K562 (cell line): ENCODE data around the gene EAF1. TPM values are rescaled to one million over a fixed set of nuclear protein-coding genes. Genes with fewer than 3 reads are reported as not detected.
A peak's percentile ranks its signal among the peaks of the same experiment; 100 is the strongest.

Experiments
- CBX2 ChIP-seq: fragments of 200-600 bp; sonication (generic); IDR thresholded peaks from one replicate; pipeline ENCODE4 v1.6.1; 2012; ENCODE audit warnings: mild to moderate bottlenecking, low read length, inconsistent platforms; ENCODE audit not compliant: insufficient read depth, poor library complexity, severe bottlenecking
- CC2D1A ChIP-seq: fragments of 450-650 bp; IDR thresholded peaks from 2 replicates; pipeline ENCODE4 v1.6.1; 2017; ENCODE audit warnings: mild to moderate bottlenecking
- CCNT2 ChIP-seq: IDR thresholded peaks from 2 replicates; pipeline ENCODE4 v1.6.1; 2011; ENCODE audit warnings: borderline replicate concordance, low read depth, mild to moderate bottlenecking, moderate library complexity, mixed read lengths, low read length; ENCODE audit not compliant: insufficient read length; ENCODE audit errors: extremely low read depth
- CHD1 ChIP-seq: fragments of 200-600 bp; sonication (generic); IDR thresholded peaks from one replicate; pipeline ENCODE4 v1.6.1; 2012; ENCODE audit warnings: mild to moderate bottlenecking, moderate library complexity, low read length, inconsistent platforms
- CREM ChIP-seq: IDR thresholded peaks from 2 replicates; pipeline ENCODE4 v1.6.1; 2014; ENCODE audit warnings: antibody characterized with exemption, low read depth
- E2F1 ChIP-seq: sonication (generic); formaldehyde crosslinking; IDR thresholded peaks from 2 replicates; pipeline ENCODE4 v1.8.1; 2023; ENCODE audit warnings: mild to moderate bottlenecking, missing genetic modification reagents, moderate library complexity
- ETV1 ChIP-seq: fragments of 450-650 bp; conservative IDR thresholded peaks from 2 replicates; pipeline ENCODE4 v1.6.1; 2016; ENCODE audit warnings: missing genetic modification characterization, control low read depth, low read depth, missing compliant biosample characterization
- KAT7 ChIP-seq: sonication (generic); formaldehyde crosslinking; IDR thresholded peaks from 2 replicates; pipeline ENCODE4 v1.8.0; 2022; ENCODE audit warnings: missing genetic modification reagents, mild to moderate bottlenecking, borderline replicate concordance
- KAT8 ChIP-seq: fragments of 450-650 bp; IDR thresholded peaks from 2 replicates; pipeline ENCODE4 v1.6.1; 2016; ENCODE audit warnings: low read depth, mild to moderate bottlenecking
- NR2C2 ChIP-seq, 2 experiments: fragments of 200-800 bp in 1 of 2; sonication (Bioruptor generic) in 1 of 2; sonication (generic) in 1 of 2; formaldehyde crosslinking in 1 of 2; IDR thresholded peaks; 2 replicates each; pipeline versions ENCODE4 v1.6.1 to v1.8.0; 2016 to 2022; ENCODE audit warnings: mild to moderate bottlenecking in 1 of 2, missing compliant biosample characterization in 1 of 2, missing genetic modification characterization in 1 of 2, missing genetic modification reagents in 1 of 2
- PHF20 ChIP-seq: fragments of 450-650 bp; IDR thresholded peaks from 2 replicates; pipeline ENCODE4 v1.6.1; 2018; ENCODE audit not compliant: partially characterized antibody
- RAD21 ChIP-seq, 2 experiments: fragments of 250-450 bp in 1 of 2; fragments of 450-650 bp in 1 of 2; sonication (Bioruptor Pico) in 1 of 2; formaldehyde crosslinking in 1 of 2; IDR thresholded peaks in 1 of 2; conservative IDR thresholded peaks in 1 of 2; 2 replicates each; pipeline versions ENCODE4 v1.4.0 to v1.8.0; 2020 to 2022; ENCODE audit warnings: mild to moderate bottlenecking in 2 of 2, moderate library complexity in 1 of 2
- SOX6 ChIP-seq: fragments of 450-650 bp; IDR thresholded peaks from 2 replicates; pipeline ENCODE4 v1.6.1; 2014; ENCODE audit warnings: mild to moderate bottlenecking
- SPI1 ChIP-seq: IDR thresholded peaks from 2 replicates; pipeline ENCODE4 v1.6.1; 2011; ENCODE audit warnings: low read depth, low read length, control low read depth, borderline replicate concordance
- TFAP4 ChIP-seq: sonication (generic); formaldehyde crosslinking; IDR thresholded peaks from 2 replicates; pipeline ENCODE4 v1.8.0; 2022; ENCODE audit warnings: missing genetic modification reagents, mild to moderate bottlenecking, moderate library complexity, borderline replicate concordance
- U2AF2 ChIP-seq: fragments of 200-400 bp; formaldehyde crosslinking; optimal IDR thresholded peaks from 2 replicates; pipeline ENCODE3; 2017; ENCODE audit warnings: low read depth, mild to moderate bottlenecking, low read length
- ZEB2 ChIP-seq: fragments of 450-650 bp; IDR thresholded peaks from 2 replicates; pipeline ENCODE4 v1.6.1; 2016
- ZNF511 ChIP-seq: sonication (generic); formaldehyde crosslinking; IDR thresholded peaks from 2 replicates; pipeline ENCODE4 v1.8.0; 2022; ENCODE audit warnings: mild to moderate bottlenecking, missing genetic modification reagents
- ZNF655 ChIP-seq: fragments of 250-450 bp; sonication (Bioruptor Pico); IDR thresholded peaks from 2 replicates; pipeline ENCODE4 v1.5.0; 2021
- ZNF740 ChIP-seq, 3 experiments: fragments of 200-800 bp in 1 of 3; sonication (Bioruptor generic) in 1 of 3; sonication (generic) in 1 of 3; formaldehyde crosslinking in 1 of 3; IDR thresholded peaks; 2 replicates each; pipeline versions ENCODE4 v1.6.1 to v1.8.0; 2016 to 2022; ENCODE audit warnings: mild to moderate bottlenecking in 2 of 3, missing compliant biosample characterization in 2 of 3, missing genetic modification characterization in 2 of 3, missing genetic modification reagents in 1 of 3
- ZNF830 ChIP-seq: fragments of 250-450 bp; sonication (Bioruptor Pico); IDR thresholded peaks from 2 replicates; pipeline ENCODE4 v1.5.0; 2021; ENCODE audit warnings: mild to moderate bottlenecking
- polyA plus RNA-seq, 8 experiments: library from polyadenylated mRNA; depleted of rRNA in 4 of 8; stranded (reverse) in 5 of 8; unstranded in 3 of 8; fragments of >200 nt; fragmentation: Nextera tagmentation in 2 of 8; fragmentation: Illumina TruSeq in 1 of 8; extraction: Ambion mirVana in 2 of 8; extraction: Trizol in 1 of 8; gene quantifications; 2 replicates each; pipeline versions ENCODE4 v1.2.1 to v1.2.3, GENCODE V29; 2011 to 2014; ENCODE audit warnings: inconsistent platforms in 1 of 8, missing spikeins in 1 of 8
- total RNA-seq, 7 experiments: library from RNA; depleted of rRNA in 6 of 7; stranded (reverse); fragments of >200 nt in 6 of 7; fragmentation: Illumina TruSeq in 2 of 7; extraction: Trizol in 2 of 7; gene quantifications; 2 replicates each; pipeline versions ENCODE4 v1.2.1 to v1.2.3, GENCODE V29; 2011 to 2021; ENCODE audit warnings: low replicate concordance in 1 of 7

The EAF1 gene
- total and polyA plus RNA-seq, 9 of the 15 experiments (the other 6 are each of a cell fraction or from before 2014, with no cell fraction given): 7.0 to 26.8 (median 20.4) TPM

- TF ChIP-seq NR2C2 (CRISPR knock-in tag; IDR thresholded peaks at IDR 0.05): peak; percentile 71; the same call in 1 of the 2 replicates
- peak; percentile 93 for TF ChIP-seq NR2C2 (tag; IDR thresholded peaks at IDR 0.05)
- TF ChIP-seq CHD1: no peak
- peak; percentile 49; the same call in 1 of the 2 replicates for TF ChIP-seq CC2D1A
- 0 out of 4 replicates have a peak, but pooled peaks of 1 of the 2 experiments have one; percentile 2 for TF ChIP-seq RAD21 (CRISPR knock-in tag; conservative IDR thresholded peaks at IDR 0.05 in 1 of 2, IDR thresholded peaks at IDR 0.05 in 1 of 2)
- no peak for TF ChIP-seq CBX2
- TF ChIP-seq KAT7 (CRISPR knock-in tag): peak; percentile 85; the same call in 1 of the 2 replicates
- peak; percentile 75 for TF ChIP-seq KAT8
- TF ChIP-seq ZNF655 (CRISPR knock-in tag): no peak
- TF ChIP-seq SPI1: peak; percentile 59; the same call in 1 of the 2 replicates
- TF ChIP-seq CCNT2: peak; percentile 26
- TF ChIP-seq U2AF2: no peak
- TF ChIP-seq CREM: peak; percentile 74
- TF ChIP-seq ZNF740 (CRISPR knock-in tag; IDR thresholded peaks at IDR 0.05): peak; percentile 84
- peak in 1 of 2 experiments; percentile 31; a peak in 1 of 4 replicates for TF ChIP-seq ZNF740 (tag; IDR thresholded peaks at IDR 0.05)
- peak; percentile 40; the same call in 1 of the 2 replicates for TF ChIP-seq E2F1 (CRISPR knock-in tag)
- TF ChIP-seq SOX6: 0 out of 2 replicates have a peak, but pooled peaks have one; percentile 57
- peak; percentile 84 for TF ChIP-seq ZEB2
- peak; percentile 90 for TF ChIP-seq ETV1 (tag)
- peak; percentile 8; the same call in 1 of the 2 replicates for TF ChIP-seq ZNF830 (CRISPR knock-in tag)
- TF ChIP-seq ZNF511 (CRISPR knock-in tag): peak; percentile 24; the same call in 1 of the 2 replicates
- peak; percentile 53; the same call in 1 of the 2 replicates for TF ChIP-seq TFAP4 (CRISPR knock-in tag)
- peak; percentile 99 for TF ChIP-seq PHF20
Observed at GRCh38 chr3:15427182-15427880, at the start of gene EAF1, which contains the start of gene METTL6 (continued).
